Suppressor macrophage (primary cell): ENCODE data around the gene CD40.
"Not testable (repeated sequence)": the region's sequence is repeated elsewhere in the genome, so short reads cannot be mapped to it uniquely, and the experiment has no call there.

Source experiments
- DNase-seq, 4 experiments: peaks; one replicate each; pipeline ENCODE4 v3.0.0-alpha.2; 2020 to 2022

The CD40 gene

GRCh38 chr20:46099491-46100287 is 18.4 kb upstream of the CD40 start:
- peak; percentile 28 to 70 (median 46) for DNase-seq

DNA sequence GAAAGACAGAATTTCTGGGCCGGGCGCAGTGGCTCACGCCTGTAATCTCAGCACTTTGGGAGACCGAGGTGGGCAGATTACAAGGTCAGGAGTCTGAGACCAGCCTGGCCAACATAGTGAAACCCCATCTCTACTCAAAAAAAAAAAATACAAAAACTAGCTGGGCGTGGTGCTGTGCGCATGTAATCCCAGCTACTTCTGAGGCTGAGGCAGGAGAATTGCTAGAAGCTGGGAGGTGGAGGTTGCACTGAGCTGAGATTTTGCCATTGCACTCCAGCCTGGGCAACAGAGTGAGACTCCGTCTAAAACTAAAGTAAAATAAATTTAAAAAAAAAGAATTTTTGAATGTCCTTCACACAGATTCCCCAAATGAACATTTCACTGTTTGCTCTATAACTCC is 17.7 kb upstream of the CD40 start:
- not testable (repeated sequence) for DNase-seq

DNA sequence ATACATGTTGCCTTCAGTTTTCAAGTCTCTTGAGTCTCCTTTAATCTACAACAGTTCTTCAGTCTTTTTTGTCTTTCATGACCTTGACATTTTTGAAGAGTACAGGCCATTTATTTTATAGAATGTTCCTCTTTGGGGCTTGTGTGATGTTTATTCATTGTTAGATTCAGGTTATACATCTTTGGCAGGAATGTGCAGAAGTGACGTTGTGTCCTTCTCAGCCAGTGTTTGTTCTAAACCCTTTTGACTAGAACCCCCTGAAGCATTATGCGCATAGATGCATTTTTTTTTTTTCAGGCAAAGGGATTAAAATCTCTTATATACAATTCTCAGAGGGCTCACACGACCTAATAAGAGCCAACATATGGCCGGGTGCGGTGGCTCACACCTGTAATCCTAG is 17.1 kb upstream of the CD40 start:
- DNase-seq, result no peak

- DNase-seq, result no peak
Measured at GRCh38 chr20:46101957-46102356, 16.2 kb upstream of the CD40 start.

- no peak for DNase-seq
Measured at GRCh38 chr20:46102940-46103339, 15.2 kb upstream of the CD40 start.

DNA sequence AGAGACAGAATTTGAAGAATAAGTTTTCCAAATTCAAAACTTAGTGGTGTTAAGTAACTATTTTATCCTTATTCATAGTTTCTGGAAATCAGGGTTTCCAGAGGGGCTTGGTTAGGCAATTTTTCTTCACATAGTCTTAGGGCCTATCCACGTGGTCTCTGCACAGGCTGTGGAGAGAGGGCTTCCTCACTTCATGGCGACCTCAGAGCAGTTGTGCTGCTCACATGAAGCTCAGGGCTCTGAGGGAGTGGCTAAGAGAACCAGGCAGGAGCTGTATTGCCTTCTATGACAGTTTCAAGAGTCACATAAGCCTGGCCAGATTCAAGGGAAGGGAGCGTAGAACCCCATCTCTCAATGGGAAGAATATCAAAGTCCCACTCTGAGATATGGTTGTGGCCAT is 13.9 kb upstream of the CD40 start:
- DNase-seq, result no peak

DNA sequence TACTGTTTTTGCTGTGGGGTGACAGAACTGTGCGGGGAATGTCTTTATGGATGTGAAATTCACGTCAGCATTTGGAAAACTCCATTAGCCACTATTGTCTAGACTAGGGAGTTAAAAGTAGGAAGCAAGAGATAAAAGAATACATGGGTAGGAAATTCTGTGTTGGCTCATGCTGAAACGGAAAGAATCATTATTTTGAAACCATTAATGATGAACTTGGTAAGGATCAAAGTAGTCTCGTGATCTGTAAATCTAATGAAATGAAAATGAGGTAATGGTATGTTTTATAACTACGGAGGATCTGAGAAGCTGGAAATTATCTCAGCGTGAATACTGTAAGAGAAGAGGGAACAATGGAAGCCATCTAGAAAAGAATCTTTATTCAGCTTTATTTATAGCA is 11.1 kb upstream of the CD40 start:
- DNase-seq, result no peak

DNA sequence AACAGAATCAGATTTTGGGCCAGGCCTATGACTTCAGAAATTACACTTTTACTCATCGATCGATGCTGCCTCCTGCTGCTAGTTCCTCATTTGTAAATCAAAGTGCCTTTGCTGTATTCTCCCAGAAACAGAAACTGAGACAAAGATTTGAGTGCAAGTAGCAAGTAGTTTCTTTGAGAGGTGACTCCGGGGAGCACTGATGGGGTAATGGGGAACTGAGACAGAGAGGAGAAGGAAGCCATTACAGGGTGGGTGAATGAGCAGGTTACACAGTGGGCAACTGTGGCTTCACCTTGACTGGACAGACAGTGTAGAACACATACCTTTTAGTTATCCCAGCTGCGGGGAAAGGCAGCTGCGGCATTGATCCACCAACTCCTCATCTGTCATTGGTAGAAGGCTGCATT is 9.7 kb upstream of the CD40 start:
- DNase-seq, result peak; percentile 36 to 64 (median 50)

DNA sequence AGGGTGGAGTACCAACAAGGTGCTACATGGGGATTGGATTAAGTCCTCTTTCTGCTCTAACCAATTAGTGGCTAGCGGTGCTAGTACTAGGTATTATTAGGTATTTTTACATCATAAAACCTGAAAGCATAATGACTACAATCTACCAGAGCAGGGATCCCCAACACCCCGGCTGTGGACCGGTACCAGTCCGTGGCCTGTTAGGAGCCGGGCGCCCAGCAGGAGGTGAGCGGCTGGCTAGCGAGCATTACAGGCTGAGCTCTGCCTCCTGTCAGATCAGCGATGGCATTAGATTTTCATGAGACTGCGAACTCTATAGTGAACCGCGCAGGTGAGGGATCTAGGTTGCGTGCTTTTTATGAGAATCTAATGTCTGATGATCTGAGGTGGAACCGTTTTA is 9.1 kb upstream of the CD40 start:
- no peak for DNase-seq

DNA sequence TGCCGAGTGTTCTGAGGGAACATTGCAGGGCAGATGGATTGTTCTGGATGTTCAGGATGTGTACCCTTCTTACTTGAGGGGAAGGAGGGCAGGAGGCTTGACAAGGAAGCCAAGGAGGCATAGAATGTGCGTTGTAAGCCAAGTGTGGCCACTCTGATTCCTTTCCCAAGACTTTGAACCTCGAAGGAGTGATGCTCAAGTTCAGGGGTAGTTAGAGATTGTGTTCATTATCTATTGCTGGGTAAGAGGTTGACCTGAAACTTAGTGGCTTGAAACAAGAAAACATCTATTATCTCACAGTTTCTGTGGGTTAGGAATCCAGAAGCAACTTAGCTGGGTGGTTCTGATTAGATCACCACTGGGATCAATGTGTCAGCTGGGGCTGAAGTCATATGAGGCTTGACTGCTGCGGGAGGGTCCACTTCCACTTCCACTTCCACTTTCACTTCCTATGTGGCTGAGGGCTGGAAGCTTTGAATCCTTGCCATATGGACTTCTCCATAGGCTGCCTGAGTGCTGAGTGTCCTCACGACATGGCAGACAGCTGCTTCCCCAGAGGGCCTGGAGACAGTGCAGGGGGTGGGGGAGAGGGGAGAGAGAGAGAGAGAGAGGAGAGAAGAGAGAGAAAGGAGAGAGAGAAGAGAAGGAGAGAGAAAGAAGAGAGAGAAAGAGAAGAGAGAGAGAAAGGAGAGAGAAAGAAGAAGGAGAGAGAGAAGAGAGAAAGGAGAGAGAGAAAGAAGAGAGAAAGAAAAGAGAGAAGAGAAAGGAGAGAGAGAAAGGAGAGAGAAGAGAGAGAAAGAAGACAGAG is 6.9 kb upstream of the CD40 start:
- DNase-seq, result peak; percentile 90 to 97 (median 94)

GRCh38 chr20:46111836-46112212 is 6.3 kb upstream of the CD40 start:
- no peak for DNase-seq

DNA sequence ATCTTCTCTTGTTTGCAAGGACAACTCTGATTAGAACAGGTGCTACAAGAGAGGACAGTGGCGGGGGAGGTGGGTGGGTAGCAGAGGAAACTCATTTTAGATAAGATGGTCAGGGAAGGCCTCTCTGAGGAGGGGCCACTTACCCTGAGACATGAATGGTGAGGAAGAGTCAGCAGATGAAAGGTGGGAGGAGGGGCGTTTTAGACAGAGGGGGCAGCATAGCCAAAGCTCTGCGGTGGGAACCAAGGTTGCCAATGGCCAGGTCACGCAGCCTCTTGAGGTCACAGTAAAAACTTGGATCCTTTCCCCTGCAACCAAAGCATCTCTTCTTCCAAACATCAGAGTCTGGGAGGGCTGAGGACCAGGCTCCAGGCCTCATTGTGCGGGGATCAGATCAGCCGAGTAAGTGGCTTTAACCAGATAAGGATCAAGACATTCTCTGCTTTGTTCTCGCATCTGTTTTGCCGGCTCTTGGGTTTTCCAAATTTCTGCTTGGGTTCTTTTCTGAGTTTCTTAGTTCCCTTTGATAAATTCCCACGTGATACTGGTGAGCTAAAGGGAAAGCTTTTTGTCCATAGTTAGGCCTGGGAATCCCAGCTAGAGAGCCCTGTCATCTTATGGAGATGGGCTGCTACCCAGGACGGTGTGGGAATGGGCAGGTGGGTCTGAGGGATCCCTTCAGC is 5.5 kb upstream of the CD40 start:
- DNase-seq, result no peak

DNA sequence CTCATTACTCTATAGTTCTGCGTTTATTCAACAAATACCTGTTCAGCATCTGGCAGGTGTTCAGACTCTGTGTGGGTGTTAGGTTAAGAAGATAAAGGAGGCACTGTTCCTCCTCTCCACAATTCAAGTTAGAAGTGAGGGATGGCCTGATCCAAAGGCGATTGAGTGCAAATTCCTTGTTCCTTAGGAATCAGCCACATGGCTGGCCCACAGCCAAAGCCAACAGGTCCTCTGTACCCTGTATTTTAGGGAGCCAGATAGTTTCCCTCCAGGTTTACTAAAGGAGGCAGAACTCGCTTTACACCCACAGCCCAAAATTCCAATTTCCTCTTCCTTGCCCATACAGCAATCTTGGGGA is 5.0 kb upstream of the CD40 start:
- no peak for DNase-seq

DNA sequence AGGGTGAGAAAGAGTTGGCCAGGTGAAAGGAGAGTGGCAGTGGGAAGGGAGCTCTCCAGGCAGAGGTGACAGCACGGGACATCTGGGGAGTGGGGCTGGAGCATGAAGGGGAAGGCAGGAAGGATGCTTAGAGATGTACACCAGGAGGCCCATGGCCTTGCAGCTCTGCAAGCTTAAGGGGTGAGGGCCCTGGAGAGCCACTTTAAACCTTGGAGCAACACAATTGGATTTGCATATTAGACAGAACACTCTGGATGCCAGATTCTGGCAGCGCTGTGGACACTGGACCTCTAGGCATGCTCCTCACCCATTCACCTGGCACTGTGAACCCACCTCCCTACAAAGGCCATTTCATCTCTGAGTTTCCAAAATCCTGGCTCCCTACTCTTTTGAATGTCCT is 3.7 kb upstream of the CD40 start:
- no peak for DNase-seq

DNA sequence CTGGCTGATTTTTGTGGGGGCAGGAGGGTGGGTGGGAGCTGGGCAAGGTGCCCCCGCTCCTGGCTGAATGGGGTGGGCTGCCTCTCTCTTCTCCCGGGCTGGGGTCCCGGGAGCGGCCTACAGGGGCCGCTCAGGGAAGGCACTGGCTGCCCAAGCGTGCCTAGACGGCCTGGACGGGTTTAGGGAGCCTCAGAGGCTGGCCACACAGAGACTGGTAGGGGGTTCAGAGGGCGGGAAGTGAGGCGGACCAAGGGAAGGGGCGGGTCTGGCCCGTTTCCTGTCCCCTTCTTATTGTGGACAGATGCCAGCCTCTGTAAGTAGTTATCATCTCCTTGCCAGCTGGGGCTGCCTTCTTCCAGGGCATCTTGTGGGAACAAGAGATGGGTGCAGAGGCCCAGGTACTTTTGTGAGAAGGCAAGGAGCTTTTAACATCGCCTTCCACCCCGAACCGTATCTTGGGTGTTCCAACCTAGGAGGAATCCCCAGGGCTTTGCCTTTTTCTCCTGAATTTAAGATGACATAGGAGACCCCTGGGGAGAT is 437 bp downstream of the CD40 start:
- DNase-seq, result peak in 3 of 4 experiments; percentile 21 to 47 (median 35)

DNA sequence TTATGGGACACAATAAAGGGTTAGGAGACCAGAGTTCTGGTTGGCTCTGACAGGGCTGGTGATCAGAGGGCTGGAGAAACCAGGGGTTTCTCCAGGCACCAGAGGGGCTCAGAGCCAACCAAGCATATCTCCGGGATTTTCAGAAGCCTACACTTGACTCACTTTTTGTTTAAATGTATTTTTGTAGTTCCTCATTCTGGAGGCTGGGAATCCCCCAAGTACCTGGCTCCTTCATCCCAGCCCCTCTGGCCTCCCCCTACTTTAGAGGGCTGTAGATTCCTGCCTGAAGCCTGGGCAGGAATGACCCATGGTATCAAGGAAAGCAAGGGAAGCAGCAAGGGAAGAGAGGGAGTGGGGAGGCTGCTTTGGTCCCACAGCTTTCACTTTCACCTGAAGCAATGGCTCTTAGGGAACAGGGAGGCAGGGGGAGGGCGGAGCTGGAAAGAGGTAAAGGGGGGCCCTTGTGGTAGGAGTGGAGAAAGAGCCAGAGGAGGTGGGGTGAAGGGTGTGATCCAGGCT is 973 bp downstream of the CD40 start:
- DNase-seq, result peak in 2 of 4 experiments; percentile 28

GRCh38 chr20:46119547-46119946 is 1.4 kb downstream of the CD40 start:
- no peak for DNase-seq

GRCh38 chr20:46120136-46120535 is 2.0 kb downstream of the CD40 start:
- no peak for DNase-seq

DNA sequence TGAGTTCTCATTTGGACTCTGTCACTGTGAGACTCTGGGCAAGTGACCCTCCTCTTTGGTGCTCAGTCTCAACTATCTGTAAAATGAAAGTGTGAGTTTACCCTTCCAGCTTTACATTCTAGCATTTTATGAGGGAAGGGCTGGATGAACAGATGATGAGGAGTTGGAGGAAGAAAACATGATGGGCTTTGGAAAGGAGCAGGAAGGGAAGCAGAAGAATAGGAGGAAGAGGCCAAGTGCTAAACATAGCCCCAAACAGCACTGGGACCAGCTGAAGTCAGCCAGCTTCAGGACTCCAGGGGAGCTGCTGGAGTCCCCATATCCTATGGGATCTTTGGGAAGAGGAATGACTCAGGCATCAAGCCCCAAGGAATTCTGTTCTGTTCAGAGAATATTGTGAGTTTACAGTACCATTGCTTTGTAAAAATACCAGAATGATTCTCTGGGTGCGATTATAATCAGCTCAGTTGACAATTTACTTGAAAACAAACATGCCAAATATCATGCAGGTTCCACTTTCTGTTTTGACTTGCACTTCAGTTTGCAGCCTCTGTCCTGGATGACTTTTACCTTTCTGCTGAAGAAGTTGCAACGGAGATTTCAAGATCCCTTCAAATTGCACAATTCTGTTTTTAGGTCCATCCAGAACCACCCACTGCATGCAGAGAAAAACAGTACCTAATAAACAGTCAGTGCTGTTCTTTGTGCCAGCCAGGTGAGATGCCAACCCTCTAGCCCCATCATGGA is 3.2 kb downstream of the CD40 start:
- no peak for DNase-seq

GRCh38 chr20:46122071-46122470 is 4.0 kb downstream of the CD40 start:
- no peak for DNase-seq

GRCh38 chr20:46122516-46123481 is 4.7 kb downstream of the CD40 start:
- DNase-seq, result no peak
